ENCODE results near the gene RPL18.

Gene RPL18

DNA sequence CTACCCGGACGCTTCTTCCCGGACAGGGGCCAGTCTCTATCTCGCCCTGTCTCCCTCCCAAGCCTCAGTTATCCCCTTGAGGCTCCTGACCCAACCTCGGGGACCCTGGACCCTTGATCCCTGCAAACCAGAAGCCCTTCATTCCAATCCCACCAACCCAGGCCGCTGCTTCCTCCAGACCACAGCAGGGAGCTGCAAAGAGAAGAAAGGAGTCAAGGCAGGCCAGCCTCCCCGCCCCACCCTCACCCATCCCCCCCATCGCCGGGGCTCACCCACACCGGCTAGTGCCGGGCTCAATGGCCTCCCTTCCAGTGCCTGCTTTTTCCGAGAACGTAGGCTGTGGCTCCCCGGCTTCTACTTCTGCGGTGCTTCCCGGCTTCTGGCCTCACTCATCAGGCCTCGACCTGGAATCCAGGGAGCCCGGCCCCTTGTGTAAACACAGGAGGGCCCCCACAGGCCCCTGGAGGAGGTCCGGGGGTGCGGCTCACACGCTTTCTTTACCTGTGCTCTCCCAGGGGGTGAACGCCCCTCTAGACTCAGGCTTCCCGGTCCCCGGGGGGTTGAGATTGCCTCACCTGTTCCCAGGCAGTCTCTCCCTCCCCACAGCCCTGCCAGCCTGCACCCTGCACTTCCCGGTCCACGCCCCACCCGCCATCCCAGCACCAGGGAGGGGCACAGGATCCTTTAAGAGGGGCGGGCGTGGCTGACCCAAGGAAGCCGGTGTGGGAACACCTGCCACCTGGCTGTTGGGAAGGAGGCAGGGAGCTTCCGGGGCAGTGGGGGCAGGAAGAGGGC is 4.3 kb downstream of the RPL18 start, which contains the start of gene FAM83E:
Gene FAM83E, minus strand, starts transcription at position 641 of the 795 bp plus-strand sequence. CDS start 1,704 bp downstream, outside the sequence.
- DNase-seq (ENCODE audit: low read depth in 3 of 3) = no peak

- no peak for DNase-seq (ENCODE audit: low read depth in 3 of 3)
Measured at GRCh38 chr19:48613852-48614435, 5.0 kb downstream of the RPL18 start.

DNA sequence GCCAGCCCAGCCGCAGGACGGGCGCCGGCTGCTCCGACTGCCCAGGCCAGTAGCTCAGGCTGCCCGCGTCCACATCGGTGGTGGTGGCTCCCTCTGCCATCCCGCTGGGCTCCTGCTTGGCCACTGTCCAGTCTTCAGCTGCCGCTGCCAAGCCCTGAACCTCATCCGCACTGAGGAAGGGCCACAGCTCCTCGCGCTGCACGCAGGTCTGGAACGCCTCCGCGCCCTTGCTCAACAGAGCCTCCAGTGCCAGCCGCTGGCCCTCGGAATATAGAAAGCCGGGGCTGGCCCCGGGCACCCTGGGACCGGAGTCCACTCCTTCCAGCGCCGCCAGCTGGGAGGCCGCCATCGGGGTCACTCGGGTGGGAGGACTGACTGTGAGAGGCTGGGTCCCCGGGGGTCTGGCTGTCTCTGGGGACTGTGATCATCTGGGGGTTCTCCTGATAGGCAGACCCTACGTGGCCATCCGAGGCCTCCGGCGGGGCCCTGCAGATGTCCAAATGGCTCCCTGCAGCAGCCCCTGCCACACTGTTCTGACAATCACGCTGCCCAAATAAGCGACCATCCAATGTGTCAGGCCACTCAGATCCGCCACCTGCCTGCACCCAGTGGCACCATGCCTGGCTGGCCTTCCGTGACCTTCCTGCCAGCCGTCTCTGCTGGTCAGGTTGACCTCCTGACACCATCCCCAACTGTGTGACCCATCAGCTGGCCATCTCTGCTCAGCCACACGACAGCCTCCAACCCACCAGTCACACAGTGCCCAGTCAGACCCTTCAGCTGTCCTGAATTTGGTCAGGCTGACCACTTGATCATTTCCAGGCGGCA is 5.7 kb downstream of the RPL18 start:
- DNase-seq (ENCODE audit: low read depth in 3 of 3) = no peak

- DNase-seq (ENCODE audit: low read depth in 3 of 3) = no peak
Measured at GRCh38 chr19:48611872-48612271, 7.1 kb downstream of the RPL18 start.

GRCh38 chr19:48609571-48610108 is 9.3 kb downstream of the RPL18 start:
- DNase-seq (ENCODE audit: low read depth in 3 of 3) = no peak

DNA sequence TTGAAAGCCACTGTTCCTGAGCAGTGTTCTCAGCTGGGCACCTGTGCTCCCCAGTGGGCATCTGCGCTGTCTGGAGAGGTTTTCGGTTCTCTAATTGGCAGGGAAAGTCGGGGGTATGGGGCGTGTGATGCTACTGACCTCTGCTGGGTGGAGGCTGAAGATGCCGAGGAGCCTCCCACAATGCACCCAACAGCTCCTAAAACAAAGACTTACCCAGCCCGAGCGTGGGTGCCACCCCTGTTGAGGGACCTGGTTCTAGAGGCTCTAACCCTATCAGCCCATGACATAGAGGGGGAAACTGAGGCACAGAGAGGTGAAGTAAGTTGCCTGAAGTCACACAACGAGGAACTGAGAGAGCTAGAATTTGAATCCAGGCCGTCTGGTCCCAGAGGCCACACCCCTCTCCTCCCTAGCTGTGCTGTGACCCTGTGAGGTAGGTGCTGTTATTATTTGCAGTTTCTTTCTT is 10.1 kb downstream of the RPL18 start:
- no peak for DNase-seq (ENCODE audit: low read depth in 3 of 3)

GRCh38 chr19:48607359-48607755 is 11.6 kb downstream of the RPL18 start:
- no peak for DNase-seq (ENCODE audit: low read depth in 3 of 3)

GRCh38 chr19:48606463-48607358 is 12.3 kb downstream of the RPL18 start, which contains the start of gene SPACA4:
Gene SPACA4, plus strand, starts transcription at chr19:48606742. Its CDS starts 237 bp downstream, at chr19:48606979.
- no peak for DNase-seq (ENCODE audit: low read depth in 3 of 3)

DNA sequence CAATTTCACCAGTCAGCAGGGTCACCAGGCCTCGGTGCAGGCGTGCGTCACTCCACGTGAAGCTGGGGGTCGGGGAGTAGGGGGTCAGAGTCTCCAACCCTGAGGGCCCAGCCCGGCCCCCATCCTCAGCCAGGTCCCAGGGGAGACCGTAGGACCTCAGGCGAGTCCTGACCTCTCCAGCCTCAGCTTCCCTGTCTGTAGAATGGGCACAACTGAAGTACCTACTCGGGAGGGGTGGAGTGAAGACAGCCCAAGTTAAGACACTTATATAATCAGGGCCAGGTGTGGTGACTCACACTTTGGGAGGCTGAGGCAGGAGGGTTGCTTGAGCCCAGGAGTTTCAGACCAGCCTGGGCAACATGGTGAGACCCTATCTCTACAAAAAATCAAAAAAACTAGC is 15.1 kb downstream of the RPL18 start:
- DNase-seq (ENCODE audit: low read depth in 3 of 3) = no peak

- no peak for DNase-seq (ENCODE audit: low read depth in 3 of 3)
Measured at GRCh38 chr19:48603449-48603848, 15.5 kb downstream of the RPL18 start.

DNA sequence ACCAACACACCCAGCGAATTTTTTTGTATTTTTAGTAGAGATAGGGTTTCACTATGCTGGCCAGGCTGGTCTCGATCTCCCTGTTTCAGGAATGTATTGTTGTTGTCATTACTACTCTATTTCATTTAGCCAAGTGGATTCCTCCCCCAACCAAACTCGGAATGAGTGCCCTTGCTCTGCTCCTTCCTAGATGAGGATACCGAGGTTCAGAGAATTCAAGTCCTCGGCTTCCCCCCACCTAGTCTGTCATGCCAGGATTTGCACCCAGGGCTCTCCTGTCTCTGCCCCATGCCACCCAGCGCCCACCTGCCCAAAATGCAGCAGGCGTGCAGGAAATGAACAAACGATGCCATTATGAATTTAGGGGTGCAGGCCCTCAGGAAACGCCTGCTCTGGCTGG is 16.0 kb downstream of the RPL18 start:
- DNase-seq (ENCODE audit: low read depth in 3 of 3) = no peak

GRCh38 chr19:48600679-48601417 is 18.1 kb downstream of the RPL18 start:
- DNase-seq (ENCODE audit: low read depth in 3 of 3) = no peak

DNA sequence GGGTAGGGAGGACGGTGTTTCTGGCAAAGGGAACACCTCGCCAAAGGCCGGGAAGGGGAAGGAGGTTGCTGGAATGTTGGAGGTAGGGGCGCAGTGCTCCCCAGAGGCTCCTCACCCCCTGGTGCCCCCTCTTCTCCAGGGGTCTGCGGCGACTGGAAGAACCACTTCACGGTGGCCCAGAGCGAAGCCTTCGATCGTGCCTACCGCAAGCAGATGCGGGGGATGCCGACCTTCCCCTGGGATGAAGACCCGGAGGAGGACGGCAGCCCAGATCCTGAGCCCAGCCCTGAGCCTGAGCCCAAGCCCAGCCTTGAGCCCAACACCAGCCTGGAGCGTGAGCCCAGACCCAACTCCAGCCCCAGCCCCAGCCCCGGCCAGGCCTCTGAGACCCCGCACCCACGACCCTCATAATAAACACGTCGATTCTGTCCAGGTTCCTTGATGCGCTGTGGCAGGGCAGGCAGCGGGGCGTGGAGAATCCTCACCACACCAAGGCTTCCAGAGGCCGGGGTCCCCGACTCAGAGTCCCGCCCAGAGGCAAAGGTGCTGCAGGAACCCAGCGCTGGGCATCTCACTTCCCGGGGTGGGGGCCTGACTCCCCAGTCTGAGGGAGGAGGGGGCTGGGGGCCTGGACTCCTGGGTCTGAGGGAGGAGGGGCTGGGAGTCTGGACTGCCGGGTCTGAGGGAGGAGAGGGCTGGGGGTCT is 19.8 kb downstream of the RPL18 start:
- DNase-seq (ENCODE audit: low read depth in 3 of 3) = no peak

GRCh38 chr19:48596679-48597465 is 22.1 kb downstream of the RPL18 start:
- DNase-seq (ENCODE audit: low read depth in 3 of 3) = no peak

DNA sequence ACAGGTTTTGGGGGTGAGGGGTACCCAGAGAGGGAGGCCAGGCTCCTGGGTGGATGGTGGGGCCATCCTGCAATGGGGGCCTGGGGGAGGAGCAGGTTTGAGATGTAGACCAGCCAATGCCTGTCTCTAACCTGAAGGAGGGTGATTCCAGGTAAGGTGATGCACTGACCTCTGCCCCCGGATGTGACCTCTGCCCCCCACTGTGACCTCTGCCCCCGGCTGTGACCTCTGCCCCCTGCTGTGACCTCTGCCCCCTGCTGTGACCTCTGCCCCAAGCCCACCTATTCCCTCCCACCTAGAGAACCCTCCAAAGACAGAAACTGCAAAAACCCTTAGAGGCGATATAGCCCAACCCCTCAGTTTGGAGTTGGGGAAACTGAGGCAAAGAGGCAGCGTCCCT is 22.7 kb downstream of the RPL18 start:
- no peak for DNase-seq (ENCODE audit: low read depth in 3 of 3)

- DNase-seq (ENCODE audit: low read depth in 3 of 3) = no peak
Measured at GRCh38 chr19:48595833-48596232, 23.1 kb downstream of the RPL18 start.

DNA sequence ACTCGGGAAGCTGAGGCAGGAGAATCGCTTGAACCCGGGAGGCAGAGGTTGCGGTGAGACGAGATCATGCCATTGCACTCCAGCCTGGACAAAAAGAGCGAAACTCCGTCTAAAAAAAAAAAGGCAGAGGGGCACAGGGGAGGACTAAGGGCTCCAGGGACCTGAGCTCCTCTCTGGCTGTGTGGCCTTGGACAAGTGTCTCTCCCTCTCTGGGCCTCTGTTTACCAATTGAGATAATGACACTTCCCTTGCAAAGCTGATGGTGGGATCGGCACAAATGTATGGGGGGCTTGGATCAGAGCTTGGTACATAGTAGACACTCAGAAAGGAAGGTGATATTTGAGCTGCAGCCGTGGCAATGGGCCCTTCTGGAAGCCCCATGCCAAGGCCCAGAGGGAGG is 23.8 kb downstream of the RPL18 start:
- no peak for DNase-seq (ENCODE audit: low read depth in 3 of 3)

GRCh38 chr19:48591021-48591420 is 28.0 kb downstream of the RPL18 start:
- no peak for DNase-seq (ENCODE audit: low read depth in 3 of 3)

Data from stimulated activated CD4-positive, alpha-beta T cell treated with anti-CD3 and anti-CD28 coated beads, TNF-alpha, amount 100 ng/mL, for 24 hours (primary cell).